ENCODE data around the gene CTNNA3.

GRCh38 chr10:66538908-66539307, 1157.1 kb downstream of the CTNNA3 start:
- TF ChIP-seq CTCF (IDR thresholded peaks at IDR 0.05) (no peak), POLR2A (IDR thresholded peaks at IDR 0.05) (no peak)
